GM12878 (cell line): ENCODE data around the gene PAX5.

Experiments
- CREB1 ChIP-seq: IDR thresholded peaks from 2 replicates; pipeline ENCODE4 v1.6.1; 2012; ENCODE audit warnings: low read depth, mild to moderate bottlenecking, inconsistent platforms
- CREM ChIP-seq: IDR thresholded peaks from 2 replicates; pipeline ENCODE4 v1.6.1; 2014; ENCODE audit warnings: antibody characterized with exemption, low read depth
- ESRRA ChIP-seq: IDR thresholded peaks from 2 replicates; pipeline ENCODE4 v1.6.1; 2012; ENCODE audit warnings: mild to moderate bottlenecking, low read length, improper control_type of control experiment
- EZH2 ChIP-seq: IDR thresholded peaks from 2 replicates; pipeline ENCODE4 v1.6.1; 2012; ENCODE audit warnings: low read depth, mild to moderate bottlenecking, control low read depth, inconsistent platforms, low read length, borderline replicate concordance; ENCODE audit not compliant: control insufficient read depth
- MAX ChIP-seq: IDR thresholded peaks from 2 replicates; pipeline ENCODE4 v1.6.1; 2012; ENCODE audit warnings: low read depth, low read length, improper control_type of control experiment
- MEF2B ChIP-seq: fragments of 450-650 bp; IDR thresholded peaks from 2 replicates; pipeline ENCODE4 v1.6.1; 2018; ENCODE audit warnings: mild to moderate bottlenecking, moderate library complexity; ENCODE audit not compliant: partially characterized antibody, poor library complexity, severe bottlenecking
- MYC ChIP-seq: IDR thresholded peaks from 2 replicates; pipeline ENCODE4 v1.6.1; 2011; ENCODE audit warnings: mild to moderate bottlenecking, low read length, moderate library complexity, inconsistent platforms; ENCODE audit not compliant: insufficient read depth, insufficient replicate concordance, insufficient read length, severe bottlenecking
- NR2C2 ChIP-seq: IDR thresholded peaks from 2 replicates; pipeline ENCODE4 v1.6.1; 2011; ENCODE audit warnings: borderline replicate concordance, low read depth; ENCODE audit not compliant: control insufficient read depth, insufficient read length
- POLR2AphosphoS5 ChIP-seq: IDR thresholded peaks from 2 replicates; pipeline ENCODE4 v1.6.1; 2011; ENCODE audit warnings: mild to moderate bottlenecking, low read length, inconsistent platforms
- POU2F2 ChIP-seq: IDR thresholded peaks from 3 replicates; pipeline ENCODE4 v1.6.1; 2011; ENCODE audit warnings: low read depth, mild to moderate bottlenecking, low read length, borderline replicate concordance
- YY1 ChIP-seq: IDR thresholded peaks from 2 replicates; pipeline ENCODE4 v1.6.1; 2011; ENCODE audit warnings: low read depth, mild to moderate bottlenecking, low read length
- TF ChIP-seq, protein P1 (sequence below), 3 experiments: IDR thresholded peaks in 2 of 3; conservative IDR thresholded peaks in 1 of 3; 2 replicates each; pipeline ENCODE4 v1.5.1; 2011; ENCODE audit warnings: low read depth in 3 of 3, low read length in 3 of 3, mild to moderate bottlenecking in 3 of 3, control low read depth in 2 of 3, moderate library complexity in 2 of 3, inconsistent platforms in 1 of 3, mixed read lengths in 1 of 3; ENCODE audit not compliant: control insufficient read depth in 2 of 3, insufficient read depth in 1 of 3; ENCODE audit errors: extremely low read depth in 1 of 3
- TF ChIP-seq, protein P2 (sequence below): fragments of 450-650 bp; IDR thresholded peaks from 2 replicates; pipeline ENCODE4 v1.6.1; 2017; ENCODE audit warnings: antibody characterized with exemption, mild to moderate bottlenecking, moderate library complexity

DNA sequence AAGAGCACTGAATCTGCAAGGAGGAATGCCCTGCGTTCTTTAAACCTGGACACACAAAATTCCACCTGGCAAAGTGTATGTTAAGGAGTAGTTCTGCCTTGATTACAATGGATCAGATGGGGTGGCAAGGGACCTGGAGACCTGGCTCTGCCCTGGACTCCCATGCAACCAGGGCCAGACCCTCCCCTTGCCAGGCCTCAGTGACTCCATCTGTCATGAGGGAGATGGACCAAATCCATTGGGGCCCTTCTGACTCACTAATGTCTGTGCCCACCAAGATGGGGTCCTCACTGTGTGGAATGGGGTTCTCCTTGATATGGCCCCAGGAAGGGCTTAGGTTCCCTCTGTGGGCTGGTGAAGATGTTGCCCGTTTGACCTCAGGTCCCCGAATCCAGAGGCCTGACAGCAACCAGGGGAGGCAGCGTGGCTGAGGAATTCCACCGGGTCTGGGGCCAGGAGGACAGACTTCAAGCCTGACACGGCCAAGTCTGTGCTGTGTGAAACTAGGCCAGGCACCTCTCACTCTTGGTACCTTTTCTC lies 100.3 kb downstream of the PAX5 start:
- TF ChIP-seq YY1: no peak
- no peak for TF ChIP-seq CREM
- TF ChIP-seq POU2F2: no peak
- TF ChIP-seq EZH2: no peak
- TF ChIP-seq MAX: no peak
- TF ChIP-seq, protein P1, sequence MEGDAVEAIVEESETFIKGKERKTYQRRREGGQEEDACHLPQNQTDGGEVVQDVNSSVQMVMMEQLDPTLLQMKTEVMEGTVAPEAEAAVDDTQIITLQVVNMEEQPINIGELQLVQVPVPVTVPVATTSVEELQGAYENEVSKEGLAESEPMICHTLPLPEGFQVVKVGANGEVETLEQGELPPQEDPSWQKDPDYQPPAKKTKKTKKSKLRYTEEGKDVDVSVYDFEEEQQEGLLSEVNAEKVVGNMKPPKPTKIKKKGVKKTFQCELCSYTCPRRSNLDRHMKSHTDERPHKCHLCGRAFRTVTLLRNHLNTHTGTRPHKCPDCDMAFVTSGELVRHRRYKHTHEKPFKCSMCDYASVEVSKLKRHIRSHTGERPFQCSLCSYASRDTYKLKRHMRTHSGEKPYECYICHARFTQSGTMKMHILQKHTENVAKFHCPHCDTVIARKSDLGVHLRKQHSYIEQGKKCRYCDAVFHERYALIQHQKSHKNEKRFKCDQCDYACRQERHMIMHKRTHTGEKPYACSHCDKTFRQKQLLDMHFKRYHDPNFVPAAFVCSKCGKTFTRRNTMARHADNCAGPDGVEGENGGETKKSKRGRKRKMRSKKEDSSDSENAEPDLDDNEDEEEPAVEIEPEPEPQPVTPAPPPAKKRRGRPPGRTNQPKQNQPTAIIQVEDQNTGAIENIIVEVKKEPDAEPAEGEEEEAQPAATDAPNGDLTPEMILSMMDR (IDR thresholded peaks at IDR 0.05 in 2 of 3, conservative IDR thresholded peaks at IDR 0.05 in 1 of 3; ENCODE audit: control insufficient read depth in 2 of 3, extremely low read depth in 1 of 3, insufficient read depth in 1 of 3, low read depth in 3 of 3, low read length in 3 of 3): no peak
- no peak; the same call in 1 of the 2 replicates for TF ChIP-seq POLR2AphosphoS5
- TF ChIP-seq ESRRA: no peak
- TF ChIP-seq, protein P2, sequence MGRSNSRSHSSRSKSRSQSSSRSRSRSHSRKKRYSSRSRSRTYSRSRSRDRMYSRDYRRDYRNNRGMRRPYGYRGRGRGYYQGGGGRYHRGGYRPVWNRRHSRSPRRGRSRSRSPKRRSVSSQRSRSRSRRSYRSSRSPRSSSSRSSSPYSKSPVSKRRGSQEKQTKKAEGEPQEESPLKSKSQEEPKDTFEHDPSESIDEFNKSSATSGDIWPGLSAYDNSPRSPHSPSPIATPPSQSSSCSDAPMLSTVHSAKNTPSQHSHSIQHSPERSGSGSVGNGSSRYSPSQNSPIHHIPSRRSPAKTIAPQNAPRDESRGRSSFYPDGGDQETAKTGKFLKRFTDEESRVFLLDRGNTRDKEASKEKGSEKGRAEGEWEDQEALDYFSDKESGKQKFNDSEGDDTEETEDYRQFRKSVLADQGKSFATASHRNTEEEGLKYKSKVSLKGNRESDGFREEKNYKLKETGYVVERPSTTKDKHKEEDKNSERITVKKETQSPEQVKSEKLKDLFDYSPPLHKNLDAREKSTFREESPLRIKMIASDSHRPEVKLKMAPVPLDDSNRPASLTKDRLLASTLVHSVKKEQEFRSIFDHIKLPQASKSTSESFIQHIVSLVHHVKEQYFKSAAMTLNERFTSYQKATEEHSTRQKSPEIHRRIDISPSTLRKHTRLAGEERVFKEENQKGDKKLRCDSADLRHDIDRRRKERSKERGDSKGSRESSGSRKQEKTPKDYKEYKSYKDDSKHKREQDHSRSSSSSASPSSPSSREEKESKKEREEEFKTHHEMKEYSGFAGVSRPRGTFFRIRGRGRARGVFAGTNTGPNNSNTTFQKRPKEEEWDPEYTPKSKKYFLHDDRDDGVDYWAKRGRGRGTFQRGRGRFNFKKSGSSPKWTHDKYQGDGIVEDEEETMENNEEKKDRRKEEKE: no peak
- no peak for TF ChIP-seq MEF2B
- no peak for TF ChIP-seq NR2C2
- TF ChIP-seq CREB1: no peak
- TF ChIP-seq MYC: no peak
